ENCODE results near the gene DOK6.

GRCh38 chr18:69617408-69617807 lies 216.7 kb downstream of the DOK6 start:
- no peak for TF ChIP-seq CTCF (IDR thresholded peaks at IDR 0.05 in 2 of 3, conservative IDR thresholded peaks at IDR 0.05 in 1 of 3; ENCODE audit: insufficient read depth in 2 of 3, low read depth in 1 of 3, low read length in 3 of 3)
- TF ChIP-seq SIN3A (IDR thresholded peaks at IDR 0.05; ENCODE audit: borderline replicate concordance in 2 of 2, control insufficient read depth in 1 of 2, low read depth in 2 of 2, low read length in 2 of 2): no peak
- TF ChIP-seq PRDM10 (IDR thresholded peaks at IDR 0.05; ENCODE audit: partially characterized antibody): no peak
- no peak for TF ChIP-seq CBX8 (IDR thresholded peaks at IDR 0.05; ENCODE audit: borderline replicate concordance, extremely low read depth, low read depth, low read length, poor library complexity, severe bottlenecking)
- TF ChIP-seq FOXJ2 (tag; IDR thresholded peaks at IDR 0.05): no peak
- TF ChIP-seq GATA2 (CRISPR knock-in tag; IDR thresholded peaks at IDR 0.05): no peak
- TF ChIP-seq TCF7 (IDR thresholded peaks at IDR 0.05; ENCODE audit: borderline replicate concordance): no peak
- TF ChIP-seq EHMT2 (IDR thresholded peaks at IDR 0.05): no peak
- no peak for TF ChIP-seq SMAD3 (CRISPR knock-in tag; conservative IDR thresholded peaks at IDR 0.05)
- no peak for TF ChIP-seq ZNF561 (CRISPR knock-in tag; conservative IDR thresholded peaks at IDR 0.05)
